HG03575 (cell line): ENCODE results near the gene C1orf146.
"Not testable (repeated sequence)": the region's sequence is repeated elsewhere in the genome, so short reads cannot be mapped to it uniquely, and the experiment has no call there.

Experiments used
- ATAC-seq: cut with Tn5 transposase; IDR thresholded peaks from one replicate; pipeline ENCODE4 v1.9.1; 2021; ENCODE audit not compliant: unreplicated experiment, insufficient number of reproducible peaks, low FRiP score; ENCODE audit errors: extremely low read depth

Gene C1orf146

GRCh38 chr1:92217721-92218120, at the start of gene C1orf146:
C1orf146 (plus strand) TSS chr1:92217915; CDS start chr1:92231421, 13,506 bp downstream.
- no peak for ATAC-seq

GRCh38 chr1:92168657-92169056, 49.1 kb upstream of the C1orf146 start:
- ATAC-seq, result no peak

DNA sequence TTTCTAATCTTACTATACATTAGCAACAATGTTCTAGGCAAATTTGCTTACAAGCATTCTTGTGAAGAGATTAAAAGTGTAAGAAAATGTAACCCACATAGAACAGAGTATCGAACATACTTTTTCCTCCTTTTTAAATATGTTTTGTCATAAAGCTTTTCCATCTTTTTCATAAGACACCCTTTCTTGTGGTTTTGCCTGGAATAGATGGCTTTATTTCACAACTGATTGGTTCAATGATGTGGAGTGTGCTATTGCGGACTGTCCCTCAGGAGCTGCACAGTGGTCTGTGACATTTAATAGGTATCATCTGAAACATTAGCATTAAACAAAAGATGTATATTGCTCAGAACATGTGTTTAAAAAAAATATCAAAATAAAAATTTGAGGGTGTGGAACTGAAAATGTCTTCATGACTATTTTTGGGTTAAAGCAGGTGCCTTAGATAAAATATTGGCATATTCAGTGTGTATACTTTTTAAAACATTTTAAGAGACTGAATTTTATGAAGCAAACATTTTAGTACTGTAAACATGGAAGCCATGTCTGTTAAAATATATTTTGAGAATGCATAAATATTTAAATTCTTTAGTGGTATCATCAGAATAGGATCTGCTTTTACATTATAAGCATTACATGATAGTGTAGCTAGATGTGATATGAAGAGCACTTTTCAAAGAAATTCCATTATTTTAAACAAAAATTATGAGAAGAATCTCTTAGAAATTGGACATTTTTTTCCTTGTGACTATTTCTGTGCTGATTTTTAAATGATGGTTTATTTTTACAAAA, 48.3 kb upstream of the C1orf146 start:
- ATAC-seq, result no peak

DNA sequence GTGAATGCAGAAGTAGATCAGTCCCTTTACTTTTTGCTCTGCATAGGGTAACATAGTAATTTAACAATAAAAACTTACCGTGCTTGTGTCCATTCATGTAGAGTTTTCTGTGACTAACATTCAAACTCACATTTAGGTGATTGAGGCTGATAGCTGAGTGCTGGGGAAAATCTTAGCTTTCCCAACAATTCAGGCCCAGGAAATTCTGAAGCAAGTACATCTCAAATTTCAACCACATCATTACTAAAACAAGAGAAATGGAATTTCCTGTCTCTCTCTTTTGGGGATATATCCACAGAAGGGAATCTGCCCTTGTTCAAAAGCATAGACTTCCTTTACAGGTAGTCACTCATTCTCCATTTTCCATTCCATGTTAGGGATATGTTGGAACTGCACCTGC, 33.1 kb upstream of the C1orf146 start:
- no peak for ATAC-seq

GRCh38 chr1:92186081-92186480, 31.6 kb upstream of the C1orf146 start:
- ATAC-seq, result no peak

DNA sequence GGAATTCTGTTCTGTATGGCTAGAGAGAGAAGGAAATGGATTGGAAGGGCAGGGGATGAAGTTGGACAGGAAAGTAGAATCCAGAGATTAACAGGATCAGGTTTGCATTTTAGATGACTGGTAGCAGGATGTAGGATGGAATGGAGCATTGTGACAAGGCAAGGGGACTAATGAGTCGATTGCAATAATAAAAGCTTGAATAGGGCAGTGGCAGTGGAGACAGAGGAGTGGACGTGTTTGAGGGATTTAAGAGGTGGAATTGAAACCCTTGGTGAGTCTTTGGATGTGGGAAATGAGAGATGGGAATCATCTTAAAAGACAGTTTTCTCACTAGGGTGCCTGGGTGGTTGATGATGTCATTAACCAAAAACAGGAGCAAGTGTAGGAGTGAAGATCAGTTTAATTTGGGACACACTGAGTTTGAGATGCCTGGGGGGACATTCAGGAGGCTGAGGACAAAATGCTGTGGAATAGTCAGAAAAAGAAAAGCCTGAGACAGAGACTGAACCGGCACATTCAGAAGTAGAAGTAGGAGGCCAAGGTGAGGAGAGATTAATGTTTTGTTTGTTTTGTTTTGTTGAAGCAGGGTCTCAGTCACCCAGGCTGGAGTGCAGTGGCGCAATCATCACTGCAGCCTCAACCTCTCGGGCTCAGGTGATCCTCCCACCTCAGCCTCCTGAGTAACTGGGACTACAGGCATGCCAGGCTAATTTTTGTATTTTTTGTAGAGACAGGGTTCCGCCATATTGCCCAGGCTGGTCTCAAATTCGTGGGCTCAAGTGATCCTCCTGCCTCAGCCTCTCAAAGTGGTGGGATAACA, 29.1 kb upstream of the C1orf146 start:
- no peak for ATAC-seq

DNA sequence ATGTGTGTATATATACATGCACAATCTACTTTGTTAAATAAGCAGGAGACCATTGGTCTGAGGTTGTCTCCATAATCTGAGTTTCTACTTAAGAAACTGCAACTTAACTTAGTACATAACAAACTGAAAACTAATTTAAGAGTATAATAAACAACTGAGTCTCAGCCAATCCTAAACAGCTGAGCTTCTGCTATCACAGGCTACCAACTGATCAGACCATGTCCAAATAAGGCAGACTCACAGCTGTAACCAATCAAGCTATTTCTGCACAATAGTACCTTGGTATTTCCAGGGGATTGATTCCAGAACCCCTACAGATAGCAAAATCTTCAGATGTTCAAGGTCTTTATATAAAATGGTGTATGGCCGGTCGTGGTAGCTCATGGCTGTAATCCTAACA, 26.0 kb upstream of the C1orf146 start:
- ATAC-seq, result no peak

- ATAC-seq, result no peak
These were observed 25.5 kb upstream of the C1orf146 start for GRCh38 chr1:92192246-92192645.

DNA sequence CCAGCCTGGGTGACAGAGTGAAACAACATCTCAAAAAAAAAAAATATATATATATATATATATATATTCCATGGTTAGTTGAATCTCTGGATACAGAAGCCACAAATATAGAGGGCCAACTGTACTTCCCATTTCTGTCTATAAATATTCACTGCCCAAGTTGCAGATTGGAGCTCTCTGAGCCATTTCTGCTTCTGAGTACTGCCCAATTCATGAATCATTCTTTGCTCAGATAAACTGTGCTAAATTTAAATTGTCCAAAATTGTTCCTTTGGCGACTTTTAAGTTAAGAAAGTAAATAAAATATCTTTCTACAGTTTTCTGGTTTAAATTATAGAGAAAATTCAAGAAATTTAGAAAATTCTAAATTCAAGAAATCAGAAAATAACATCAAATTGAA, 23.2 kb upstream of the C1orf146 start:
- no peak for ATAC-seq

- no peak for ATAC-seq
These were observed 15.7 kb upstream of the C1orf146 start for GRCh38 chr1:92201973-92202372.

DNA sequence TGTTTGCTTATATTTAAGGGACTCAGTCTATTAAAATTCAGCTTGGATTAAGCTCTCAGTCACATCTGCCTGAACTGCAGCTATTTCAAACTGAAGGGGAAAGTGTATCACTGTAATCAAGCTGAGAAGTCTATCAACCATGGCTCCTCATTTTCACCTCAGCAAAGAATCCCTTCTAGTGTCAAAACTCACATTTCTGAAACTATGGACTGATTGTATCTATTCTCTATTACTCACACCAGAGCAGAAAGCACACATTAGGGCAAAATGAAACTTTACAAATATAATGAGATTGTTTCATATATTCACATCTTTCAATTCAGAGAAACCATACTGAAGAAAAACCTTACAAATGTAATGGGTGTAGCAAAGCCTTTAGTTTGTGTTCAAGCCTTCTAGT, 14.6 kb upstream of the C1orf146 start:
- no peak for ATAC-seq

- no peak for ATAC-seq
These were observed 7.0 kb upstream of the C1orf146 start for GRCh38 chr1:92210701-92211100.

DNA sequence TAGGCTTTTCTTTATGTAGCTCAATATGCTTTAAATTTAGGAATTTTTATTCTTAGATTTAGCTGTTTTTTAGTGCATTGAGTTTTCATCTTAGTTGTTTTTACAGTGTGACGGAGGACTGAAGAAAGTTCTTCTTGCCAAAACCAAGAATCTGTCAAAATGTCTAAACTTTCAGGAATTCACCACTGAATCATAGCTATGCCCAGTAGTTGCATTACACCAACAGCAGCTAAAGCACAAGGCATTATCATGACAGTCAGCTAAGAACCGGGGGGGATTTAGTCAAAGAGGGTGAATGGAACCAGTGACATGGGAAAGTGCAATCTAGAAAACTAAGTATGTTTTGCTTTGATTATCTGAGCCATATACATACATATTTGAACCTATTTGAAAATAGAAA, 6.5 kb upstream of the C1orf146 start:
- ATAC-seq, result no peak

DNA sequence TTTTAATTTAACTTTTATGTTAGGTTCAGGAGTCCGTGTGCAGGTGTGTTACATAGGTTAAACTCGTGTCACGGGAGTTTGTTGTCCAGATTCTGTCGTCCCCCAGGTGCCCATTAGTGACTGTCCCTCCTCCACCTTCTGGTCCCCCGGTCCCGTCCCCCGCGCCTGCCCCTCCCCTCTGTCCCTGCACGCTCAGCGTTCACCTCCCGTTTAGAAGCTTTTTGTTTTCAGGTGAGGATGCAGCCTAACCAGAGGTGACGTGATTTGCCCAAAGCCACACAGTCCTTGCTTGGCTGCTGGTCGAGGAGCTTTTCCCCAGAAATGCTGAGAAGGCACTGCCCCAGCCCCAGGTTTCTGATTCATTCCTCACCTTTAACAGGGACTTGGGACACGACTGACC, 844 bp downstream of the C1orf146 start:
- ATAC-seq, result no peak

DNA sequence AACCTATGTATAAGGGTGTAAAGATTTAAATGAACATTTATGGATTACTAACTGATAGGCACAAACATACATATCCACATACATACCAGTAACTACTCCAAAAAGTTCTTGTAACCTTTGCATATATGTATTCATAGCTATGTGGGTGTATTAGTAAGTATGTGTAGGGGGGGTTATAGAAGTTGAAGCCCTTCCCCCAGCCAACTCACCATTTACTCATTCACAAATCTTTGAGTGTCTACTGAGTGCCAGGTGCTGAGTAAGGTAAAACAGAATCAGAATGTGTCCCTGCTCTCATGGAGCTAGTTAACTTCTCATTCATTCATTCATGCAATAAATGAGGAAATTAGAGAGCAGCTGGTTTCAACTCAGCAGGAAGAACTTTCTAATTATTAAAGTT, 1.3 kb downstream of the C1orf146 start:
- no peak for ATAC-seq

DNA sequence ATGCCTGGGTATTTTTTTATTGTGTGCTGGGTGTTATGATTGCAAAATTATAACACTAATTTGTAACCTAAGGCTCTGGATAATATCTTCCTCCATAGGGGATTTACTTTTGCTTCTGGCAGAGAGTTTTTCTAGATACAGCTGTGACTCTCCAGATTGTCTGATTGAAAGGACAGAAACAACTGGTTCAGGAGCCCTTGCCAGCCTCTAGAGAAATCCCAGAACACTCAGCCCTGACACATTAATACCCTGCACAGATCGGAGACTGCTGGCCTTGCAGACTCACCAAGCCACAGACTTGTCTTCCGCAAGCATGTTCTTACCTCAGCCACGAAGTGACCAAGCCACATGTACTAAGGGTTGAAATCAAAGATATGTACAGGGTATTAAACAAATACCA, 10.7 kb downstream of the C1orf146 start:
- no peak for ATAC-seq

DNA sequence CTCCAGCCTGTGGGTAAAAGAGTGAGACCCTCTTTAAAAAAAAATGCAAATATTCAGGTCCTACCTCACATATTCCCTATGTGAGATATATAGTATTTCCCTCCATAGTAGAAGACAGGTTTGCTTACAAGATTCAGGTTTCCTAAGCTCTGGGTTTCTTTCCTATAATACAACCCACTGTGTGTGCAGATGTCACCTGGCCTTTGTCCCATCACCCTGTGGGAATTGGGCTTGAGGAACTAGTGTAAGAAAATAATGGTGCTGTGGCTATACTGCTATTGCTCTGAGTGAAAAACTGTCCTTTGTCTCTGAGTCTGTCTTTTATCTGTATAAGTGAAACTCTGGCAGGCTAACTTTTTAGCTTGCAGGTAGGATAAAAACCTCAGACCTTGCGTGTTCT, 13.0 kb downstream of the C1orf146 start:
- ATAC-seq, result no peak

DNA sequence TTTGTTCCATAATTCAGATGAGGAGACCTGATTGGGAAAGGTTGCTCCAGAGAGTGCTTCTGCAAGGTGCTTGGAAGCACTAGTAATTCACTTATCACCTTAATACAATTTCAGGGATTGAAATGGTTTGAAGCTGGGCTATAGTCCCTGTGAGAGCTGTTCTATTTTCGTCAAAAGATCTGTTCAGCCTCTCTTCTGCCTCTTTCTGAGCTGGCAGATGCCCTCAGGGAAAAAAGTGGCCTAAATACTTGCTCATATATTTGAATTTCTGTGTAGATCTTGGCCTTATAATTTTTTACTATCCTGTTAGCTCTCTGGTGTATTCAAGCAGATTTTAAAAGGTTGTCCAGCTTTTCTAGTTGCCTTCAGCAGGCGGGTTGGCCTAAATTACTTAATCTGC, 22.3 kb downstream of the C1orf146 start:
- ATAC-seq, result no peak

DNA sequence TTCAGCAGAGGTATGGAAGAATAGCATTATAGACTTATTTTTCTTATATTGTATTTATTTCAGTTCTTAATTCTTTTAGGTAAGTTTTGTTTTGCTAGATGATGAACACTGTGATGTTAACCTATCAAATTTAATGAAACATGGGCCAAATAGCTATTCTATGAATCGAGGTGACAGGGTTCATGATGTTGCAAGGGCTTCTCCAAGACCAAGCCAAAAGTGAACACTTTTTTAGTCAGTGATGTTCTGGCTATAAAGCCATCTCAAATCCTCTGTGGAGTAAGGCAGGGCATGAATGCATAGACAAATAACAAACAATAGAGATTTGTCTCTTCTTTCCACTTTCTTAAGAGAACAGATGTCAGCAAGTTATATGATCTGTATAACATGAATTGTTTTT, 26.7 kb downstream of the C1orf146 start:
- no peak for ATAC-seq

DNA sequence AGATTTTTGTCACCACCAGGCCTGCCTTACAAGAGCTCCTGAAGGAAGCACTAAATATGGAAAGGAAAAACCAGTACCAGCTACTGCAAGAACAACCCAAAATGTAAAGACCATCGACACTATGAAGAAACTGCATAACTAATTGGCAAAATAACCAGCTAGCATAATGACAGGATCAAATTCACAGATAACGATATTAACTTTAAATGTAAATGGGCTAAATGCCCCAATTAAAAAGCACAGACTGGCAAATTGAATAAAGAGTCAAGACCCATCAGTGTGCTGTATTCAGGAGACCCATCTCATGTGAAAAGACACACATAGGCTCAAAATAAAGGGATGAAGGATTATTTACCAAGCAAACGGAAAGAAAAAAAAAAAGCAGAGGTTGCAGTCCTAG, 37.0 kb downstream of the C1orf146 start:
- ATAC-seq, result not testable (repeated sequence)
